ENCODE results near the gene PDZD2. TPM values are rescaled to one million over a fixed set of nuclear protein-coding genes. Genes with fewer than 3 reads are reported as not detected.
"Not testable (repeated sequence)": the region's sequence is repeated elsewhere in the genome, so short reads cannot be mapped to it uniquely, and the experiment has no call there.

The PDZD2 gene
- total RNA-seq, 2 donors from 2014 or later = 1.4 to 3.0 TPM

DNA sequence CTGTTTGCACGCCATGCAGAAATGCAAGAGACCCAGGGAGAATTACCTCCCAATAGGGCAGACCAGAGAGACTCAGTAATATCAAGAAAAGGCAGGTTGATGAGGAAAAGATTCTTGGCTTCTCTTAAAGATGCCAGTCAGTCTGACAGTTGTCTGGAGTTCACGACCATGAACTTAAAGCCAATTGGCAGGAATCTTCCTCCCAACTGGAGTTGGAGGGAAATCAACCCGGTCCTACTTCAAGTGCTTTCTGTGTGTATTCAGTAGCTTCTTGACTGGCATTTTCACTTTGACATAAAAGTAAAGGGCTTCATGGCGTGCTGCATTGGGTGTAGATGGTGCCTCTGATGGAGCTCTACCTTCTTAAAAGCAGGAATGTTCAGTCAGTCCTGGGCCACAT lies 390.9 kb downstream of the PDZD2 start:
- Mint-ChIP-seq H3K4me1 (peaks cover 16% of the 10 kb centered on the region), H3K36me3 (ENCODE audit: low read depth) (peaks cover 2% of the 10 kb centered on the region), H3K4me3 (no peak overlapping the region), H3K27me3 (peaks cover 8% of the 10 kb centered on the region), H3K27ac (no peak overlapping the region)
- DNase-seq (no peak), ATAC-seq (no peak)
- no peaks in the 10 kb centered on the region for H3K9me3 ChIP-seq (ENCODE audit: control insufficient read depth, low read length, poor library complexity, severe bottlenecking)

DNA sequence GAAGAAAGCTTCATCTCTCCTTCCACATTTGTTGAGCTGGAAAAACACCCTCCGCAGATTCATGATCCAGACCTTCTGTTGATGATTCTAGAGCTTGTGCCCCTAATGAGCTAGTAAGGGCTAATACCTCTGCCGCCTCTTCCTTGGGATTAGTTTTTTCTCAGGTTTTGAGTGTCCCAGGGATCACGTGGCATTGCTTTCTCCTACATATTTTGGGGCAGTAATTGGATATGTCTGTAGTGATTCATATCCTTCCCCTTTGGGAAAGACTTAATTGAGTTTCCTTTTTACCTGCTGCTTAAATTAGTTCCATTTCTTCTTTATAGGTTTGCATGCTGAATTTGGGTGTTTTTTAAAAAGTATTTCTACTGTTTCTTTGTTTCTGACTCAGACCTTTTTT lies 391.3 kb downstream of the PDZD2 start:
- no peak overlapping the region for H3K27ac Mint-ChIP-seq
- H3K4me1 Mint-ChIP-seq = peaks cover 16% of the 10 kb centered on the region
- peaks cover 2% of the 10 kb centered on the region for H3K36me3 Mint-ChIP-seq (ENCODE audit: low read depth)
- H3K27me3 Mint-ChIP-seq = peaks cover 8% of the 10 kb centered on the region
- H3K9me3 ChIP-seq (ENCODE audit: control insufficient read depth, low read length, poor library complexity, severe bottlenecking) = no peaks in the 10 kb centered on the region
- no peak for ATAC-seq
- no peak overlapping the region for H3K4me3 Mint-ChIP-seq
- DNase-seq = no peak

DNA sequence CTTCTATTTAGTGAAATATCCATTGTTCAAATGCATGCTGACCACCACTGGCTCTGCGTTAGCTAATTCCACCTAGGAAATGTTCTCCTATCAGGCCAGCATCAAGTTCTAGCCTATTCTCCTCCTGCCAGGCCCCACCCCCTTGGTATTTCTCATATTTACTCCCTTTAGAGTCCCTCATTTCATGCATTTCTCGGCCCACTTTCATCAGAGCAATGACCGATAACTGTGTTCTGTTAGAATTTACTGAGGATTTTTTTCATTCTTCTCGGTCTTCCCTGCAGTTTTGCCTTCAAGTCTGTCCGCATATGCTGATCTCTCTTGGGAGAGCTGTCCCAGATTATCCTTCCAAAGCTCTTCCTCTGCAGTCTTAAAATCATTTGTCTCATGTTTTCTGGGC lies 391.8 kb downstream of the PDZD2 start:
- Mint-ChIP-seq H3K4me1 (peaks cover 16% of the 10 kb centered on the region), H3K27ac (no peak overlapping the region), H3K4me3 (no peak overlapping the region), H3K27me3 (peaks cover 8% of the 10 kb centered on the region), H3K36me3 (ENCODE audit: low read depth) (peaks cover 2% of the 10 kb centered on the region)
- no peak for ATAC-seq
- no peaks in the 10 kb centered on the region for H3K9me3 ChIP-seq (ENCODE audit: control insufficient read depth, low read length, poor library complexity, severe bottlenecking)
- DNase-seq = no peak

DNA sequence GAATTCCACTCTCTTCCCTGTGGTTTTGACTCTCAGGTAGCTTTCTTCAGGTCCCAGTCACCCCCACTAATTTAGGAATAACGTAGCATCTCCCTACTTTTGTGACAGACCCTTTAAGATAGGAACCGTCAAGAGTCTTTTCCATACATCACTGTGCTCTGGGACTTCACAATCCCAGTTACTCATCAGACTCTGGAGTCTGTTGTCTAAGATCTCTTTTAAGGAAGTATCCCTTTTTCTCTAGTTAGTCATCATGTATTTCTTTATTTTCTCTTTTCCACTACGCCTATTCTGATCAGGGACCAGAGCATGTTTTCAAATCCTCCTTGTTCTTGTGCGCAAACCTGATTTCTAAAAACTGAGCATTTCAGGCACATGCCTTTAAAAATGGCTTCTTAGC lies 392.2 kb downstream of the PDZD2 start:
- Mint-ChIP-seq H3K36me3 (ENCODE audit: low read depth) (no peaks in the 10 kb centered on the region), H3K4me3 (no peak overlapping the region), H3K27me3 (peaks cover 8% of the 10 kb centered on the region), H3K4me1 (peaks cover 14% of the 10 kb centered on the region), H3K27ac (no peak overlapping the region)
- ATAC-seq = no peak
- DNase-seq = no peak
- no peaks in the 10 kb centered on the region for H3K9me3 ChIP-seq (ENCODE audit: control insufficient read depth, low read length, poor library complexity, severe bottlenecking)

DNA sequence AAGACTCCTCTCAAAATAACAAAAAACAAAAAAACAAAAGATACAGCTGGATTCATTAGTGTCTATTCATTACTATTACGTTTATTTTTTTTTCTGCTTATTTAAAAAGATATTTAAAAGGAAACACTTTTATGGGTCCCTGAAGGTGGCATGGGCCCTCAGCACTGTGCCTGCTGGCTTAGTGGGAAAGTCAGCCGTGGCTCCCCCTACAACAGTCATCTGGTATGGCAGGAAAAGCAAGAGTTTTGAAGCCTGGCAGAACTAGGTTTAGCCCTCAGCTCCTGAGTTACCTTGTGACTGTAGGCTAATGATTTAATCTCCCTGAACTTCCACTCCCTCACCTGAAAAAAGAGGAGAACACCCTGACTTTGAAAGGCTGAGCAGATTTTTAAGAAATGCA lies 399.6 kb downstream of the PDZD2 start:
- H3K36me3 Mint-ChIP-seq (ENCODE audit: low read depth) = no peaks in the 10 kb centered on the region
- no peaks in the 10 kb centered on the region for H3K9me3 ChIP-seq (ENCODE audit: control insufficient read depth, low read length, poor library complexity, severe bottlenecking)
- peaks cover 4% of the 10 kb centered on the region for H3K4me1 Mint-ChIP-seq
- DNase-seq (no peak), ATAC-seq (no peak)
- H3K27me3 Mint-ChIP-seq = no peaks in the 10 kb centered on the region
- no peak overlapping the region for H3K27ac Mint-ChIP-seq
- H3K4me3 Mint-ChIP-seq = no peak overlapping the region

DNA sequence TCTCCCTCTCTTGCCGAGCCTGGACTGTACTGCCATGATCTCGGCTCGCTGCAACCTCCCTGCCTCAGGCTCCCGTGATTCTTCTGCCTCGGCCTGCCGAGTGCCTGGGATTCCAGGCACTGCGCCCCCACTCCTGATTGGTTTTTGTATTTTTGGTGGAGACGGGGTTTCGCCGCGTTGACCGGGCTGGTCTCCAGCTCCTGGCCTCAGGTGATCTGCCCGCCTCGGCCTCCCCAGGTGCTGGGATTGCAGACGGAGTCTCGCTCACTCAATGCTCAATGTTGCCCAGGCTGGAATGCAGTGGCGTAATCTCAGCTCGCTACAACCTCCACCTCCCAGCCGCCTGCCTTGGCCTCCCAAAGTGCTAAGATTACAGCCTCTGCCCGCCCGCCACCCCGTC lies 400.2 kb downstream of the PDZD2 start:
- not testable (repeated sequence) for H3K36me3 Mint-ChIP-seq (ENCODE audit: low read depth)

DNA sequence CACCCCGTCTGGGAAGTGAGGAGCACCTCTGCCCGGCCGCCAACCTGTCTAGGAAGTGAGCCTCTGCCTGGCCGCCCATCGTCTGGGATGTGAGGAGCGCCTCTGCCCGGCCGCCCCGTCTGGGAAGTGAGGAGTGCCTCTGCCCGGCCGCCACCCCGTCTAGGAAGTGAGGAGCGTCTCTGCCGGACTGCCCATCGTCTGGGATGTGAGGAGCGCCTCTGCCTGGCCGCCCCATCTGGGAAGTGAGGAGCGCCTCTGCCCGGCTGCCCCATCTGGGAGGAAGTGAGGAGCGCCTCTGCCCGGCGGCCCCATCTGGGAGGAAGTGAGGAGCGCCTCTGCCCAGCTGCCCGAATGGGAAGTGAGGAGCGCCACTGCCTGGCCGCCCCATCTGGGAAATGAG lies 400.7 kb downstream of the PDZD2 start:
- not testable (repeated sequence) for H3K27me3 Mint-ChIP-seq; H3K4me1 Mint-ChIP-seq; H3K27ac Mint-ChIP-seq; ATAC-seq; H3K9me3 ChIP-seq (ENCODE audit: control insufficient read depth, low read length, poor library complexity, severe bottlenecking); H3K36me3 Mint-ChIP-seq (ENCODE audit: low read depth); DNase-seq; H3K4me3 Mint-ChIP-seq

More for the DNA sequence above, 400.2 kb downstream of the PDZD2 start:
- H3K9me3 ChIP-seq (ENCODE audit: control insufficient read depth, low read length, poor library complexity, severe bottlenecking); H3K4me1 Mint-ChIP-seq; DNase-seq; ATAC-seq; H3K4me3 Mint-ChIP-seq; H3K27me3 Mint-ChIP-seq; H3K27ac Mint-ChIP-seq: not testable (repeated sequence)

DNA sequence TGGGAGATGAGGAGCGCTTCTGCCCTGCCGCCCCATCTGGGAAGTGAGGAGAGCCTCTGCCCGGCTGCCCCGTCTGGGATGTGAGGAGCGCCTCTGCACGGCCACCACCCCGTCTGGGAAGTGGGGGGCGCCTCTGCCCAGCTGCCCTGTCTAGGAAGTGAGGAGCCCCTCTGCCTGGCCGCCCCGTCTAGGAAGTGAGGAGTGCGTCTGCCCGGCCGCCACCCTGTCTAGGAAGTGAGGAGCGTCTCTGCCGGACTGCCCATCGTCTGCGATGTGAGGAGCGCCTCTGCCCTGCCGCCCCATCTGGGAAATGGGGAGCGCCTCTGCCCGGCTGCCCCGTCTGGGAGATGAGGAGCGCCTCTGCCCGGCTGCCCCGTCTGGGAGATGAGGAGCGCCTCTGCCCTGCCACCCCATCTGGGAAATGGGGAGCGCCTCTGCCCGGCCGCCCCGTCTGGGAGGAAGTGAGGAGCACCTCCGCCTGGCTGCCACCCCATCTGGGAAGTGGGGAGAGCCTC lies 401.3 kb downstream of the PDZD2 start:
- H3K4me3 Mint-ChIP-seq; H3K9me3 ChIP-seq (ENCODE audit: control insufficient read depth, low read length, poor library complexity, severe bottlenecking); ATAC-seq; H3K27ac Mint-ChIP-seq; H3K36me3 Mint-ChIP-seq (ENCODE audit: low read depth); H3K27me3 Mint-ChIP-seq; H3K4me1 Mint-ChIP-seq; DNase-seq: not testable (repeated sequence)

DNA sequence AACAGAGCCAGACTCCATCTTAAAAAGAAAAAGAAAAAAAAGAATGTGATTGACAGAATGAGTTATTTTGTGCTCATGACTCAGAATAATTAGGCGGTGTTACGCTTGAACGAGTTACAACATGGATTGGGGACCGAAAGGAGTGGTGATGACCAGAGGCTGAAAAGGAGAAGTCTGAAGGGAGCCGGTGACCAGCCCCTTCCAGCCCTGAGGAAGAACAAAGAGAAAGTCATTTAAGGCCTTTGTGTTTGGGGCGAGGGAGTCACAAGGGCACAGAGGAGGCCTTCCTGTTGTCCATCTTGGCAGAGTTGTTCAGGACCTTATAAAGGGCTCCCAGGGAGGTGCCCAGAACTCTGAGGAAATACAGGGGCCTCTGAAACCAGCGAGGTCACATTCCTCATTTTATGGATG lies 403.6 kb downstream of the PDZD2 start:
- H3K4me1 Mint-ChIP-seq = peaks cover 5% of the 10 kb centered on the region
- ATAC-seq = no peak
- peaks cover 11% of the 10 kb centered on the region for H3K27me3 Mint-ChIP-seq

DNA sequence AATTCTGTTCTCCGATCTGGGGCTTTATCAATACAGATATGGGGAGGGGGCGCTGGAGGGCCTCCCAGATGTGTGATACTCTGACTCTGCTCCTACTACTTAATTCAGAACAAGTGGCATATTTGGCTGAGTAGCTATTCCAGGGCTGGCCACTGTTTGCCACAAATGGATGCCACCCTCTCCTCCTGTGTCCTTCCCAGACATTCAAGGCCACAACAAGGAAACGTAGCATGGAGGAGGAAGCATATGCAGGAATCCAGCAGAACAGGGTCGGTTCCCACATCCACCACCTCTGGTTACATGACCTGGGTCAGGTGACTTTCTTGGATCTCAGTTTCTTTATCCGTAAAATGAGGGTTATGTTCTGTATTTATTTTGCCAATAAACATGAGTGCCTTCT lies 404.2 kb downstream of the PDZD2 start:
- Mint-ChIP-seq H3K27me3 (peaks cover 13% of the 10 kb centered on the region), H3K4me3 (no peak overlapping the region), H3K27ac (no peak overlapping the region), H3K4me1 (peaks cover 5% of the 10 kb centered on the region), H3K36me3 (ENCODE audit: low read depth) (no peaks in the 10 kb centered on the region)
- no peak for ATAC-seq
- no peak for DNase-seq
- H3K9me3 ChIP-seq (ENCODE audit: control insufficient read depth, low read length, poor library complexity, severe bottlenecking) = no peaks in the 10 kb centered on the region

More for the DNA sequence above, 403.6 kb downstream of the PDZD2 start:
- Mint-ChIP-seq H3K27ac (no peak overlapping the region), H3K36me3 (ENCODE audit: low read depth) (no peaks in the 10 kb centered on the region), H3K4me3 (no peak overlapping the region)
- H3K9me3 ChIP-seq (ENCODE audit: control insufficient read depth, low read length, poor library complexity, severe bottlenecking) = no peaks in the 10 kb centered on the region
- DNase-seq = no peak

DNA sequence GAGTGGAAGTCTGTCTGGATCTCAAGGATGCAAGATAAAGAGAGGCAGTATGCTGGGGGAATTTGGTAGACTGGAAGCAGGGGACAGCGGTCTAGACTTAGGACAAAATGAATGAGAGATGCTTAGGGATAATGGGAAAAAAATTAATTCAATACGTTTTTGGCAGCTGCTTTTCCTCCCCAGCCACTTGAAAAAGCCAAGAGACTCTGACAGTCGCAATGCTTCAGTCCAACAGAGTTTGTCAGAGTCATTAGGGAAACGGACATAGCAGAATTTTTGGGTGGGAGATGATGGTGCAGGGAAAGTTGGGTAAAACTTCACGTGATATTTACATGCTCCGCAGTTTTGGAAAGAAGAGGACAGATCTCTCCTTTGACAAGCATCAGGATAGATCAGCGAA lies 405.5 kb downstream of the PDZD2 start:
- H3K36me3 Mint-ChIP-seq (ENCODE audit: low read depth) = no peaks in the 10 kb centered on the region
- no peak for ATAC-seq
- H3K9me3 ChIP-seq (ENCODE audit: control insufficient read depth, low read length, poor library complexity, severe bottlenecking) = no peaks in the 10 kb centered on the region
- H3K27ac Mint-ChIP-seq = no peak overlapping the region
- peaks cover 20% of the 10 kb centered on the region for H3K27me3 Mint-ChIP-seq
- DNase-seq = no peak
- peaks cover 5% of the 10 kb centered on the region for H3K4me1 Mint-ChIP-seq
- no peak overlapping the region for H3K4me3 Mint-ChIP-seq

DNA sequence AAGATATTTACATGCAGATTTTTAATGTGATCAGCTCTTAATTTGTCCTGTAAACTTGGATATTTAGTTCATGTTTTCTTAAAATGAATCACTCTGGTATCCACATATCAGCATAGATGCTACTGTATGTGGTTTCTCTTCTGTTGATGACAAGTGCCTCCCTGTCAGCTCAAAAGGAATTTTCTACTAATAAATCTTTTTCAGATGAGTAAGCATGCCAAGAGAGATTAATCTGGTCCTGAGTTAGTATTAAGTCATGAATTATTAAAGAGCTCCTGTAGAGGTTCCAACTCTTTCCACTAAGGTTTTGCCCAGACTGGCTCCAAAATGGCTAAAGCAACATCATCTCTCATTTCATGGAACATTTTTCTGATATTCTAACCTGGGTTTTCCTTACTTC lies 406.0 kb downstream of the PDZD2 start:
- Mint-ChIP-seq H3K27me3 (peaks cover 20% of the 10 kb centered on the region), H3K4me3 (no peak overlapping the region), H3K4me1 (peaks cover 5% of the 10 kb centered on the region), H3K27ac (no peak overlapping the region), H3K36me3 (ENCODE audit: low read depth) (no peaks in the 10 kb centered on the region)
- ATAC-seq (no peak), DNase-seq (no peak)
- no peaks in the 10 kb centered on the region for H3K9me3 ChIP-seq (ENCODE audit: control insufficient read depth, low read length, poor library complexity, severe bottlenecking)

DNA sequence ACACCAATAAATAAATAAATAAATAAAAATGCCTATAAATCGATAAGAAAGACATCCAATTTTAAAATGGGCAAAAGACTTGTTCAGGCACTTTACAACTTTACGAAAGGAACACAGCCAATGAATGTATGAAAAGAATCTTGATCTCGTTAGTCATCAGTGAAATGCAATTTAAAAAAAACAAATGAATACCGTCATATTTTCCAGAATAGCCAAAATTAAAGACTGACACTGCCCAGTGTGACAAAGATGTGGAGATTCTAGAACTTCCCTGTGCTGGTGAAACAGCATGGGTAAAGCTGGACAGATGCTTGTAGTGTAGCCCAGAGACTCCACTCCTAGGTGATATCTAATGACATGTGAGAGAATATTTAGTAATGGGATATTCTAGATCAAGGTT lies 408.1 kb downstream of the PDZD2 start:
- Mint-ChIP-seq H3K36me3 (ENCODE audit: low read depth) (peaks cover 4% of the 10 kb centered on the region), H3K4me3 (no peak overlapping the region), H3K4me1 (peaks cover 5% of the 10 kb centered on the region), H3K27me3 (peaks cover 20% of the 10 kb centered on the region), H3K27ac (no peak overlapping the region)
- no peaks in the 10 kb centered on the region for H3K9me3 ChIP-seq (ENCODE audit: control insufficient read depth, low read length, poor library complexity, severe bottlenecking)
- DNase-seq = no peak
- no peak for ATAC-seq

DNA sequence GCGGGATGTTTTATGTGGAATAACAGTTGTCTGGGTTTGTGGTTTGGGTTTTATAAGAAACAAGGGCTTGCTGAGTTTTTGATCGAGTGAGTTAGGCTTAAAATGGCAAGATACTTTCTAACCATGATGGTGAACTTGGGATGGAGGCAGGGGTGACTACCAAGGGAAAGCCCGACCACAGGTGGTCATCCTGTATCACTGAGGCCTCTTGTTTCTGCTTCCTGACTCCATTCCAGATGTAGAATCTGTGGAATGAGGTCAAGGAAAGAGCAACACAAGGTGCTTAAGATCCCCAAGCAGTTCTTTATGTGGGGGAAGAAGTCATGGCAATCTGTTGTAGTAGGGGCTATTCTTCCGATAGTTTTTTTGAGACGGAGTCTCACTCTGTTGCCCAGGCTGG lies 412.9 kb downstream of the PDZD2 start:
- Mint-ChIP-seq H3K27ac (no peak overlapping the region), H3K27me3 (peaks cover 14% of the 10 kb centered on the region), H3K4me1 (no peaks in the 10 kb centered on the region), H3K36me3 (ENCODE audit: low read depth) (peaks cover 6% of the 10 kb centered on the region), H3K4me3 (no peak overlapping the region)
- ATAC-seq (no peak), DNase-seq (no peak)
- no peaks in the 10 kb centered on the region for H3K9me3 ChIP-seq (ENCODE audit: control insufficient read depth, low read length, poor library complexity, severe bottlenecking)
